VCaP (cell line): ENCODE measurements around the gene SLC6A15.

ENCODE experiments used
- H3K27ac ChIP-seq: fragments of 450-650 bp; 2 replicates; pipeline ENCODE4 v1.5.1; 2017
- CTCF ChIP-seq: fragments of 450-650 bp; conservative IDR thresholded peaks from 2 replicates; pipeline ENCODE4 v1.5.1; 2017; ENCODE audit warnings: mild to moderate bottlenecking, moderate library complexity

SLC6A15 gene

GRCh38 chr12:84910549-84911241 lies 1.9 kb downstream of the SLC6A15 start:
- no peak overlapping the region for H3K27ac ChIP-seq
- no peak for TF ChIP-seq CTCF

GRCh38 chr12:84904051-84904450 lies 8.5 kb downstream of the SLC6A15 start:
- H3K27ac ChIP-seq: no peak overlapping the region
- TF ChIP-seq CTCF: no peak

GRCh38 chr12:84891106-84891838 lies 21.3 kb downstream of the SLC6A15 start:
- no peak overlapping the region for H3K27ac ChIP-seq
- TF ChIP-seq CTCF: no peak

- TF ChIP-seq CTCF: no peak
- H3K27ac ChIP-seq: no peak overlapping the region
These were observed 22.8 kb downstream of the SLC6A15 start for GRCh38 chr12:84889818-84890217.

GRCh38 chr12:84888861-84889260 lies 23.7 kb downstream of the SLC6A15 start:
- no peak for TF ChIP-seq CTCF
- H3K27ac ChIP-seq: no peak overlapping the region

GRCh38 chr12:84877340-84877739 lies 35.3 kb downstream of the SLC6A15 start:
- no peak for TF ChIP-seq CTCF
- peak overlapping the region; percentile 42; the same call in 1 of the 2 replicates for H3K27ac ChIP-seq

- no peak for TF ChIP-seq CTCF
- no peak overlapping the region for H3K27ac ChIP-seq
These were observed 37.4 kb downstream of the SLC6A15 start for GRCh38 chr12:84875241-84875640.
